ENCODE data around the gene ZNF90.

DNA sequence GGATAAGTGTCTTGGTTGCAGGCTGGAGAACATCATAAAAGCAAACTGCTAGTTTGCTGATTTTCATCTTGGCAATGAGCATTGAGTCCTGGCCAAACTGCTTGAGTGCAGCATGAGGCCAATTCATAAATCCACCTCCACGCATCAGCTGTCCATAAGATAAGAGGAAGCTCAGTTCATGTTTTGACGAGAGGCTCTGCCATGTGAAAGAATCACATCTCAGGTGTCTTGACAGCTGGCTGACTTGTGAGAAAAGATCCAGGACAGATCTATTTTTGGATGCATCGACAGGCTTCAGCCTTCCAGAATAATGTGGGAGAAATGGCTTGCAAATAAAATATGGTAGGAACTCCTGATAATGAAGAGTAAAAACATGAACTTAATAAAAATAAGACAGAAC is 33.1 kb upstream of the ZNF90 start:
- TF ChIP-seq, protein P1, sequence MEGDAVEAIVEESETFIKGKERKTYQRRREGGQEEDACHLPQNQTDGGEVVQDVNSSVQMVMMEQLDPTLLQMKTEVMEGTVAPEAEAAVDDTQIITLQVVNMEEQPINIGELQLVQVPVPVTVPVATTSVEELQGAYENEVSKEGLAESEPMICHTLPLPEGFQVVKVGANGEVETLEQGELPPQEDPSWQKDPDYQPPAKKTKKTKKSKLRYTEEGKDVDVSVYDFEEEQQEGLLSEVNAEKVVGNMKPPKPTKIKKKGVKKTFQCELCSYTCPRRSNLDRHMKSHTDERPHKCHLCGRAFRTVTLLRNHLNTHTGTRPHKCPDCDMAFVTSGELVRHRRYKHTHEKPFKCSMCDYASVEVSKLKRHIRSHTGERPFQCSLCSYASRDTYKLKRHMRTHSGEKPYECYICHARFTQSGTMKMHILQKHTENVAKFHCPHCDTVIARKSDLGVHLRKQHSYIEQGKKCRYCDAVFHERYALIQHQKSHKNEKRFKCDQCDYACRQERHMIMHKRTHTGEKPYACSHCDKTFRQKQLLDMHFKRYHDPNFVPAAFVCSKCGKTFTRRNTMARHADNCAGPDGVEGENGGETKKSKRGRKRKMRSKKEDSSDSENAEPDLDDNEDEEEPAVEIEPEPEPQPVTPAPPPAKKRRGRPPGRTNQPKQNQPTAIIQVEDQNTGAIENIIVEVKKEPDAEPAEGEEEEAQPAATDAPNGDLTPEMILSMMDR (conservative IDR thresholded peaks at IDR 0.05; ENCODE audit: low read length): no peak
- no peak for TF ChIP-seq EZH2phosphoT487 (IDR thresholded peaks at IDR 0.05; ENCODE audit: borderline replicate concordance)
